Sigmoid colon (tissue), 7 donors: Measurements from ENCODE around the gene RAC2. TPM values are rescaled to one million over a fixed set of nuclear protein-coding genes. Genes with fewer than 3 reads are reported as not detected.

Source experiments
- DNase-seq: peaks from one replicate; pipeline ENCODE4 v3.0.0-alpha.2; 2019
- H3K27ac ChIP-seq, 4 donors: fragments of 200-600 bp; sonication (generic); one replicate each; pipeline ENCODE4 v1.5.1; 2016 to 2019; ENCODE audit warnings: mild to moderate bottlenecking in 1 of 4
- H3K27me3 ChIP-seq, 3 donors: fragments of 200-600 bp; sonication (generic); one replicate each; pipeline ENCODE4 v1.5.1; 2019; ENCODE audit warnings: mild to moderate bottlenecking in 1 of 3
- H3K36me3 ChIP-seq, 4 donors: fragments of 200-600 bp; sonication (generic); one replicate each; pipeline ENCODE4 v1.5.1; 2016 to 2019
- H3K4me1 ChIP-seq, 4 donors: fragments of 200-600 bp; sonication (generic); one replicate each; pipeline ENCODE4 v1.5.1; 2017 to 2019
- H3K4me3 ChIP-seq, 4 donors: fragments of 200-600 bp; sonication (generic); one replicate each; pipeline ENCODE4 v1.5.1; 2017 to 2019; ENCODE audit warnings: mild to moderate bottlenecking in 2 of 4, moderate library complexity in 1 of 4
- H3K9me3 ChIP-seq, 4 donors: fragments of 200-600 bp in 3 of 4; sonication (generic) in 3 of 4; one replicate each; pipeline versions ENCODE4 v1.5.1 to v1.6.1; 2013 to 2019
- EP300 ChIP-seq, 4 donors: sonication (generic); formaldehyde crosslinking; IDR thresholded peaks; one replicate each; pipeline ENCODE4 v1.6.1; 2017; ENCODE audit warnings: antibody characterized with exemption in 4 of 4
- POLR2A ChIP-seq, 2 donors: fragments of 450-650 bp; IDR thresholded peaks; one replicate each; pipeline ENCODE4 v1.6.1; 2016; ENCODE audit warnings: antibody characterized with exemption in 2 of 2, mild to moderate bottlenecking in 2 of 2, moderate library complexity in 2 of 2
- POLR2AphosphoS5 ChIP-seq, 4 donors: sonication (generic); formaldehyde crosslinking; IDR thresholded peaks; one replicate each; pipeline ENCODE4 v1.6.1; 2017; ENCODE audit warnings: antibody characterized with exemption in 4 of 4
- WGBS, 2 donors: extraction: QIAGEN DNeasy Blood & Tissue Kit; methylation state at CpG; one replicate each; pipeline ENCODE4 v1.1.7; 2013; 5-methylcytosine and 5-hydroxymethylcytosine counted together
- intact Hi-C: fragments of 100-400 bp; cut with DNase I; formaldehyde crosslinking; loops from one replicate; pipeline ENCODE4 v1.15.1; 2023
- polyA plus RNA-seq, 3 donors: library from polyadenylated mRNA; stranded (reverse); fragments of 200-250 nt; gene quantifications; one replicate each; pipeline ENCODE4 v1.2.3, GENCODE V29; 2013
- total RNA-seq, 4 donors: library from RNA; depleted of rRNA; stranded (reverse); fragments of >200 nt; gene quantifications; one replicate each; pipeline ENCODE4 v1.1.0, GENCODE V29; 2016
- TF ChIP-seq, protein P1 (sequence below), 4 experiments: fragments of 450-650 bp in 3 of 4; fragments of 200-600 bp in 1 of 4; IDR thresholded peaks; one replicate each; pipeline ENCODE4 v1.5.1; 2016 to 2019; ENCODE audit warnings: antibody characterized with exemption in 4 of 4, mild to moderate bottlenecking in 3 of 4, moderate library complexity in 2 of 4
- donor health status: healthy with polysubstance abuse.
- donor health status: Bipolar disorder and iron deficiency.
- donor health status: healthy.

Gene RAC2
- 1 to 10 TPM; 3.0 to 8.0 (median 5.0) TPM for total RNA-seq
- 100 to 1,000 TPM in 1 of 3 donors, 10 to 100 TPM in 2; 14.8 to 138 (median 17.4) TPM for polyA plus RNA-seq

DNA sequence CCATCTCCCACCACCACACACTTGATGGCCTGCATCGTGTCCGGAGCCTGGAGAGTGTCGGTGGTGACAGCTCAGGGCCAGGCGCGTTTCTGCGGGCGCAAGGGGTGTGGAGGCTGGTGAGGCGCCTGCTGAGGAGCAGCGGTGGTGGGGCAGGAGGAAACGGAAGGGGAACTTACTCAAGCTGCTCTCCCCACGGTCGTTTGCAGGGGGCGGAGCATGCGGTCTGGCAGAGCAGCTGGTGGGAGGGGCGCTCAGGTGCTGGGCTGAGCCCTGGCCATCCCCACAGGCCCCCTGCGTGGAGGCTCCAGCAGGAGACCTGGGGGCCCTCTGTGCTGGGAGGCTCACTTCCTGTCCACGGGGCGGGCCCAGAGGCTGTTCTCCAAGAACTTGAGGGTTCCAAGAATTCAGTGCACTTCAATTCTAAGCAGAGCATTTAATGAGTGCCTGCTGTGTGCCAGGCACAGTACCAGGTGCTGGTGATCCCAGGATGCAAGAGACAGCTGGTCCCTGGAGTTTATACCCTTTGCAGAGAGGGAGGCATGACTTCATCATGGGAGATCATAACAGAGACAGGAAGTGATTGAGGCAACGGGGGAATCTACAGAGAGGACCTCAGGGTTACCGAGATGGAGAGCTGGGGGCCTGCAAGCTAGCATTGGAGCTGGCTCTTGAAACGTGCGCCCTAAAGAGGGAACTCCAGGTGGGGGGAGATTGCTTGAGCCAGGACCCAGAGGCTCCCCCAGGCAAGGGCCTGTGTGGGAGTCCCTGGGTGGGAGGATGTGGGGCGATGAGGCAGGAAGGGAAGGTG is at the start of gene RAC2:
Gene RAC2 (minus strand): TSS at position 156 of the 808 bp plus-strand sequence. CDS start 121 bp downstream, at position 35.
- no peaks in the 10 kb centered on the region for H3K9me3 ChIP-seq
- H3K4me3 ChIP-seq = peak within 1 kb of the TSS in 3 of 4 donors; percentile 15 to 27 (median 25)
- intact Hi-C loops = no loop called here
- peak within 1 kb of the TSS in 1 of 4 donors; percentile 12 for H3K27ac ChIP-seq
- peaks cover 0 to 48% (median 23%) of the 10 kb centered on the region in 3 donors for H3K27me3 ChIP-seq
- H3K36me3 ChIP-seq = no peaks in the 10 kb centered on the region
- DNase-seq = peak; percentile 72
- no peaks in the 10 kb centered on the region for H3K4me1 ChIP-seq
- WGBS, 2 donors = 8 to 10% methylated on average over 23 of the region's 23 CpGs
- TF ChIP-seq POLR2AphosphoS5 (IDR thresholded peaks at IDR 0.05) = peak in 1 of 4 donors; percentile 21
- no peak for TF ChIP-seq EP300 (IDR thresholded peaks at IDR 0.05)

DNA sequence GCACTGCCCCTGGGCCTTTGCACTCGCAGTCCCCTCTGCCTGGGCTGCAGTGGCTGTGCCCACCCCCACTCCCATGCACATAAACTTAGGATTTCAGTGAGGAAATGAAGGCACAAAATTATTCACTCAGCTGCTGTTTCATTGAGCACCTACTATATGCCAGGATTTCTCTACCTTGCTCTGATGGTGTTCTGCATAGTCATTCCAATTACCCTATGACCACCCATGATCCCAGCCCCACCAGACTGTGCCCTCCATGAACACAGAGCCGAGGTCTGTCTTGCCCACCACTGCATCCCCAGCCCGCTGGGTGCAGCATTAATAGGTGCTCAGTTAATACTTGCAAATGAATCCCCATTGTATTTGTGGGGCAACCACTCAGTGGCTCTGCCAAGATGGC is 49.1 kb upstream of the RAC2 start:
- Histone ChIP-seq H3K27me3 (peaks cover 0 to 14% (median 13%) of the 10 kb centered on the region in 3 donors), H3K4me1 (no peaks in the 10 kb centered on the region), H3K4me3 (no peak overlapping the region), H3K36me3 (no peaks in the 10 kb centered on the region), H3K27ac (no peak overlapping the region), H3K9me3 (peaks cover 0 to 2% (median 0%) of the 10 kb centered on the region in 4 donors)
- DNase-seq = no peak
- WGBS, 2 donors = 69 to 87% methylated on average over 3 of the region's 3 CpGs
- TF ChIP-seq POLR2A (IDR thresholded peaks at IDR 0.05) (no peak), EP300 (IDR thresholded peaks at IDR 0.05) (no peak), POLR2AphosphoS5 (IDR thresholded peaks at IDR 0.05) (no peak)
- TF ChIP-seq, protein P1, sequence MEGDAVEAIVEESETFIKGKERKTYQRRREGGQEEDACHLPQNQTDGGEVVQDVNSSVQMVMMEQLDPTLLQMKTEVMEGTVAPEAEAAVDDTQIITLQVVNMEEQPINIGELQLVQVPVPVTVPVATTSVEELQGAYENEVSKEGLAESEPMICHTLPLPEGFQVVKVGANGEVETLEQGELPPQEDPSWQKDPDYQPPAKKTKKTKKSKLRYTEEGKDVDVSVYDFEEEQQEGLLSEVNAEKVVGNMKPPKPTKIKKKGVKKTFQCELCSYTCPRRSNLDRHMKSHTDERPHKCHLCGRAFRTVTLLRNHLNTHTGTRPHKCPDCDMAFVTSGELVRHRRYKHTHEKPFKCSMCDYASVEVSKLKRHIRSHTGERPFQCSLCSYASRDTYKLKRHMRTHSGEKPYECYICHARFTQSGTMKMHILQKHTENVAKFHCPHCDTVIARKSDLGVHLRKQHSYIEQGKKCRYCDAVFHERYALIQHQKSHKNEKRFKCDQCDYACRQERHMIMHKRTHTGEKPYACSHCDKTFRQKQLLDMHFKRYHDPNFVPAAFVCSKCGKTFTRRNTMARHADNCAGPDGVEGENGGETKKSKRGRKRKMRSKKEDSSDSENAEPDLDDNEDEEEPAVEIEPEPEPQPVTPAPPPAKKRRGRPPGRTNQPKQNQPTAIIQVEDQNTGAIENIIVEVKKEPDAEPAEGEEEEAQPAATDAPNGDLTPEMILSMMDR (IDR thresholded peaks at IDR 0.05) = no peak
- intact Hi-C loops = no loop called here

- WGBS, 2 donors = 80 to 92% methylated on average over 13 of the region's 13 CpGs
- DNase-seq = no peak
- intact Hi-C loops = no loop called here
- Histone ChIP-seq H3K9me3 (peaks cover 0 to 2% (median 0%) of the 10 kb centered on the region in 4 donors), H3K4me1 (no peaks in the 10 kb centered on the region), H3K27ac (no peak overlapping the region), H3K36me3 (no peaks in the 10 kb centered on the region), H3K27me3 (peaks cover 0 to 14% (median 13%) of the 10 kb centered on the region in 3 donors), H3K4me3 (no peak overlapping the region)
- TF ChIP-seq POLR2AphosphoS5 (IDR thresholded peaks at IDR 0.05) (no peak), EP300 (IDR thresholded peaks at IDR 0.05) (no peak), POLR2A (IDR thresholded peaks at IDR 0.05) (no peak)
- TF ChIP-seq, protein P1 (IDR thresholded peaks at IDR 0.05) = no peak
Observed at GRCh38 chr22:37292641-37293040, 48.6 kb upstream of the RAC2 start.

DNA sequence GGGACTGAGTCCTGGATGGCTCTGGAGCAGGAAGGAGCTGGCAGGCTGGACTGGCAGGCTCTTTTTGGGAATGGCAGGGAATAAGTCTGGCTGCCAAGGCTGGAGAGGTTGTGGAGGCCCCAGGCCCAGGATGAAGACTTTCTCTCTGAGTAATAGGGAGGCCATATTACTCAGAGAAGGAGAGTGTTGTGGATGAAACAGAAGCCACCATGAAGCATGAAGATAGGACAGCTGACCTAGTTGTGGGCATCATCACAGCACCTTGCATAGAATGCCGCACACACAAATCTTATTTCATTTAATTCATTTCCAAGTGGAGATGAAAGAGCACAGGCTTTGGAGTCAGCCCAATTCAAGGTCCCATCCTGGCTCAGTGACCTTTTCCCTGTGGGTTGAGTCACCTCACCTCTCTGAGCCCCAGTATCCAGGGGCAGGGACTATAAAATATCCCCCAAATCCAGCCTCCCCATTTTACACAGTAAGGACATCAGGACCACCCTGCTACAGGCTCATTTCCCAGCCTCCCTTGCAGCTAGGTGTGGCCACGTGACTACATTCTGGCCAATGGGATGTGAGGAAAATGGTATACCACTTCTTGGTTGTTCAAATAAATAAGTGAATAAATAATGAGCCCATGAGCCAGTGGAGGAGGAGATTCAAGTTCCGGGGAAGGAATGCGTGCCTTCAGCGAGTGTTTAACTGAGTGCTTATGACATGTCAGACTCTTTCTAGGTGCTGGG is 47.7 kb upstream of the RAC2 start:
- intact Hi-C loops = no loop called here
- Histone ChIP-seq H3K27ac (no peak overlapping the region), H3K27me3 (peaks cover 0 to 15% (median 13%) of the 10 kb centered on the region in 3 donors), H3K4me3 (no peak overlapping the region), H3K36me3 (no peaks in the 10 kb centered on the region), H3K4me1 (no peaks in the 10 kb centered on the region), H3K9me3 (peaks cover 0 to 2% (median 0%) of the 10 kb centered on the region in 4 donors)
- no peak for TF ChIP-seq POLR2AphosphoS5 (IDR thresholded peaks at IDR 0.05)
- no peak for TF ChIP-seq POLR2A (IDR thresholded peaks at IDR 0.05)
- TF ChIP-seq, protein P1 (IDR thresholded peaks at IDR 0.05) = no peak
- no peak for TF ChIP-seq EP300 (IDR thresholded peaks at IDR 0.05)
- WGBS, 2 donors = 94 to 97% methylated on average over 5 of the region's 5 CpGs
- no peak for DNase-seq

DNA sequence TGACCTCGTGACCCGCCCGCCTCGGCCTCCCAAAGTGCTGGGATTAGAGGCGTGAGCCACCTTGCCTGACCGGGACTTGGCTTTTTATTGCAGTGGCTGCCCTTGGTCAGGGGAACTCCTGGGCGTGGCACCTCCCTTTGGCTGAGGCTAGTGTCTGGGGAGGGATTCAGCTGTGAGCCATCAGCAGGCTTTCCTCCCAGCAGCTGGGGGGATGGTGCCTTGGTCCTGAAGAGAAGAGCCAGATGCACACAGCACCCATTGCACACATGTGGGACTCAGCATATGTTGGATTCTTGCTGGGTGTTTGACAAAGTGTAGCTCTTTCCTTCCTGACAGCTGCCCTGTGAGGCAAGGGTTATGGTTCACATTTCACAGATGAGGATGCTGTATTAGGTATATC is 46.7 kb upstream of the RAC2 start:
- Histone ChIP-seq H3K9me3 (peaks cover 0 to 2% (median 0%) of the 10 kb centered on the region in 4 donors), H3K27ac (no peak overlapping the region), H3K4me3 (no peak overlapping the region), H3K4me1 (no peaks in the 10 kb centered on the region), H3K27me3 (peaks cover 0 to 23% (median 13%) of the 10 kb centered on the region in 3 donors), H3K36me3 (no peaks in the 10 kb centered on the region)
- TF ChIP-seq POLR2A (IDR thresholded peaks at IDR 0.05) (no peak), POLR2AphosphoS5 (IDR thresholded peaks at IDR 0.05) (no peak), EP300 (IDR thresholded peaks at IDR 0.05) (no peak)
- TF ChIP-seq, protein P1 (IDR thresholded peaks at IDR 0.05) = no peak
- no peak for DNase-seq
- intact Hi-C loops = no loop called here
- 17 to 54% methylated on average over 7 of the region's 7 CpGs for WGBS, 2 donors
